Measurements from ENCODE around the gene KRT12.
A peak's percentile ranks its signal among the peaks of the same experiment; 100 is the strongest.
"Not testable (repeated sequence)": the region's sequence is repeated elsewhere in the genome, so short reads cannot be mapped to it uniquely, and the experiment has no call there.

The KRT12 gene

GRCh38 chr17:40841246-40841645, 25.8 kb downstream of the KRT12 start:
- no peak for DNase-seq

GRCh38 chr17:40839194-40839593, 27.8 kb downstream of the KRT12 start:
- DNase-seq = no peak

GRCh38 chr17:40836020-40836419, 31.0 kb downstream of the KRT12 start:
- no peak for DNase-seq

GRCh38 chr17:40833882-40834281, 33.1 kb downstream of the KRT12 start:
- no peak for DNase-seq

GRCh38 chr17:40832840-40833239, 34.2 kb downstream of the KRT12 start:
- no peak for DNase-seq

GRCh38 chr17:40830085-40830776, 36.8 kb downstream of the KRT12 start:
- no peak for DNase-seq

GRCh38 chr17:40828454-40829044, 38.5 kb downstream of the KRT12 start:
- DNase-seq = no peak

- no peak for DNase-seq
These were observed 39.1 kb downstream of the KRT12 start for GRCh38 chr17:40827746-40828453.

GRCh38 chr17:40825599-40825998, 41.4 kb downstream of the KRT12 start:
- DNase-seq = no peak

GRCh38 chr17:40824015-40824832, 42.8 kb downstream of the KRT12 start:
- no peak for DNase-seq

GRCh38 chr17:40822132-40822812, 44.8 kb downstream of the KRT12 start, which contains the start of gene KRT10:
TSS of gene KRT10 (minus strand) at chr17:40822614. CDS start at chr17:40822585, 29 bp downstream.
- DNase-seq = no peak

GRCh38 chr17:40821536-40821935, 45.5 kb downstream of the KRT12 start:
- DNase-seq = no peak

GRCh38 chr17:40820228-40820838, 46.7 kb downstream of the KRT12 start:
- no peak for DNase-seq

- DNase-seq = no peak
These were observed 47.4 kb downstream of the KRT12 start for GRCh38 chr17:40819528-40820125.

- DNase-seq = peak; percentile 95
These were observed 48.1 kb downstream of the KRT12 start for GRCh38 chr17:40818733-40819527.

- no peak for DNase-seq
These were observed 48.7 kb downstream of the KRT12 start for GRCh38 chr17:40818343-40818732.

GRCh38 chr17:40817103-40817682, 49.8 kb downstream of the KRT12 start:
- no peak for DNase-seq

GRCh38 chr17:40816569-40816968, 50.5 kb downstream of the KRT12 start:
- no peak for DNase-seq

- DNase-seq = no peak
These were observed 51.6 kb downstream of the KRT12 start for GRCh38 chr17:40815381-40815780.

GRCh38 chr17:40814657-40815056, 52.4 kb downstream of the KRT12 start:
- not testable (repeated sequence) for DNase-seq
